Measurements from ENCODE around the gene BRD9.

DNA sequence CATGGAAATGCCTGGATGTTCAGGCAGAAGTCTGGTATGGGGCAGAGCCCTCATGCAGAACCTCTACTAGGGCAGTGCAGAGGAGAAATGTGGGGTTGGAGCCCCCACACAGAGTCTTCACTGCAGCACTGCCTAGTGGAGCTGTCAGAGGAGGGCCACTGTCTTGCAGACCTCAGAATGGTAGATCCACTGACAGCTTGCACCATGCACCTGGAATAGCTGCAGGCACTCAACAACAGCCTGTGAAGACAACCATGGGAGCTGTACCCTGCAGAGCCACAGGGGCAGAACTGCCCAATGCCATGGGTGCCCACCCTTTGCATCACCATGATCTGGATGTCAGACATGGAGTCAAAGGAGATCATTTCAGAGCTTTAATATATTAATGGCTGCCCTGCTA lies 37.0 kb upstream of the BRD9 start:
- TF ChIP-seq, protein P1, sequence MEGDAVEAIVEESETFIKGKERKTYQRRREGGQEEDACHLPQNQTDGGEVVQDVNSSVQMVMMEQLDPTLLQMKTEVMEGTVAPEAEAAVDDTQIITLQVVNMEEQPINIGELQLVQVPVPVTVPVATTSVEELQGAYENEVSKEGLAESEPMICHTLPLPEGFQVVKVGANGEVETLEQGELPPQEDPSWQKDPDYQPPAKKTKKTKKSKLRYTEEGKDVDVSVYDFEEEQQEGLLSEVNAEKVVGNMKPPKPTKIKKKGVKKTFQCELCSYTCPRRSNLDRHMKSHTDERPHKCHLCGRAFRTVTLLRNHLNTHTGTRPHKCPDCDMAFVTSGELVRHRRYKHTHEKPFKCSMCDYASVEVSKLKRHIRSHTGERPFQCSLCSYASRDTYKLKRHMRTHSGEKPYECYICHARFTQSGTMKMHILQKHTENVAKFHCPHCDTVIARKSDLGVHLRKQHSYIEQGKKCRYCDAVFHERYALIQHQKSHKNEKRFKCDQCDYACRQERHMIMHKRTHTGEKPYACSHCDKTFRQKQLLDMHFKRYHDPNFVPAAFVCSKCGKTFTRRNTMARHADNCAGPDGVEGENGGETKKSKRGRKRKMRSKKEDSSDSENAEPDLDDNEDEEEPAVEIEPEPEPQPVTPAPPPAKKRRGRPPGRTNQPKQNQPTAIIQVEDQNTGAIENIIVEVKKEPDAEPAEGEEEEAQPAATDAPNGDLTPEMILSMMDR (optimal IDR thresholded peaks at IDR 0.05 in 1 of 3, IDR thresholded peaks at IDR 0.05 in 1 of 3, conservative IDR thresholded peaks at IDR 0.05 in 1 of 3; ENCODE audit: extremely low read depth in 1 of 3, insufficient read depth in 2 of 3, low read length in 3 of 3), result no peak
- no peak for TF ChIP-seq EZH2 (IDR thresholded peaks at IDR 0.05; ENCODE audit: low read length)
